ENCODE data around the gene GLIS2.

DNA sequence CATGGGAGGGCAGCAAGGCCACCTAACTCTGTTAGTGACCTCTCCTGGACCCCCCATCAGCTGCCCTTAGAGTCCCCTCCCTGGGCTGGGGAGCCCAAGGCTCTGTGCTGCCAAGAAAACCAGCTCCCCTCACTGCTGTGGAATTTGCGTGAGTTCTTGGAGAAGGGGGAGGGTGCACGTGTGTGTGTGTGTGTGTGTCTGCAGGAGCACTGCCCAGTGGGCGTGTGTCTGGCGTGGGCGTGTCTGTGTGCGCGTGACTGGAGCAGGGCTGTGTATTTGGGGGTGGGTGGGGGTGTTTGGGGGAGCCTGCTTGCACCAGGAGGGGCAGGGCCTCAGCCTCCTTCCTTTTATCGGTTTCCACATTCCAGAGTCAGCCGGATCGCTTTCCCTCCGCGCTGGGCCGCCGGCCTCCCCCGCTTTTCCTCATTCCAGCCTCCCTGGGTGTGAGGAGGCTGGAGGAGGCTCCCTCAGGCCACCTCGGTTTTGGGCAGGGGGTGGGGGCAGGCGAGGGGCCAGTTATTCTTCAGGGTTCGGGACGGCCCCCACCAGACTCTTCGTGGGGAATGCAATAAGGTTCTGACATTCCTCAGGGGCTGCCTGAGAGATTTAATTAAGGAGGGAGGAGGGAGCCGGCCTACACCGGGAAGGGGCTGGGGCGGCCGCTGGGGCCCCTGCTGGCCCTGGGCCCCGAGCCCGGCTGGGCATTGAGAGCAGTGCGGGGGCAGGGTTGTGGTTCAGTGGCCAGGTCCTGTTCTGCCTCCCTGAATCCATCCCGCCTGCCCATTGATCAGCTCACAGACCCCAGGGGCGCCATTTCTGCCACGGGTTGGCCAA is 58.3 kb downstream of the GLIS2 start:
- TF ChIP-seq, protein P1, sequence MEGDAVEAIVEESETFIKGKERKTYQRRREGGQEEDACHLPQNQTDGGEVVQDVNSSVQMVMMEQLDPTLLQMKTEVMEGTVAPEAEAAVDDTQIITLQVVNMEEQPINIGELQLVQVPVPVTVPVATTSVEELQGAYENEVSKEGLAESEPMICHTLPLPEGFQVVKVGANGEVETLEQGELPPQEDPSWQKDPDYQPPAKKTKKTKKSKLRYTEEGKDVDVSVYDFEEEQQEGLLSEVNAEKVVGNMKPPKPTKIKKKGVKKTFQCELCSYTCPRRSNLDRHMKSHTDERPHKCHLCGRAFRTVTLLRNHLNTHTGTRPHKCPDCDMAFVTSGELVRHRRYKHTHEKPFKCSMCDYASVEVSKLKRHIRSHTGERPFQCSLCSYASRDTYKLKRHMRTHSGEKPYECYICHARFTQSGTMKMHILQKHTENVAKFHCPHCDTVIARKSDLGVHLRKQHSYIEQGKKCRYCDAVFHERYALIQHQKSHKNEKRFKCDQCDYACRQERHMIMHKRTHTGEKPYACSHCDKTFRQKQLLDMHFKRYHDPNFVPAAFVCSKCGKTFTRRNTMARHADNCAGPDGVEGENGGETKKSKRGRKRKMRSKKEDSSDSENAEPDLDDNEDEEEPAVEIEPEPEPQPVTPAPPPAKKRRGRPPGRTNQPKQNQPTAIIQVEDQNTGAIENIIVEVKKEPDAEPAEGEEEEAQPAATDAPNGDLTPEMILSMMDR (conservative IDR thresholded peaks at IDR 0.05 in 1 of 2, IDR thresholded peaks at IDR 0.05 in 1 of 2; ENCODE audit: low read depth in 1 of 2, low read length in 2 of 2), result no peak
- TF ChIP-seq EZH2 (IDR thresholded peaks at IDR 0.05; ENCODE audit: low read length, missing control alignments), result no peak

Measured in fibroblast of lung (primary cell).